Fibroblast of upper back skin (primary cell): ENCODE measurements around the gene NR2E1.
A peak's percentile ranks its signal among the peaks of the same experiment; 100 is the strongest.

ENCODE experiments used
- DNase-seq: peaks from one replicate; pipeline ENCODE4 v3.0.0-alpha.2; 2013

NR2E1 gene

GRCh38 chr6:108165714-108166663 is at the start of gene NR2E1:
NR2E1 (plus strand) TSS chr6:108166022; CDS start chr6:108166766, 744 bp downstream.
- no peak for DNase-seq

GRCh38 chr6:108116546-108117426 is 49.0 kb upstream of the NR2E1 start:
- DNase-seq: no peak

GRCh38 chr6:108117427-108118358 is 48.1 kb upstream of the NR2E1 start:
- no peak for DNase-seq

GRCh38 chr6:108118359-108118724 is 47.5 kb upstream of the NR2E1 start:
- DNase-seq: no peak

GRCh38 chr6:108118810-108119768 is 46.7 kb upstream of the NR2E1 start:
- no peak for DNase-seq

- no peak for DNase-seq
Observed at GRCh38 chr6:108119769-108120141, 46.1 kb upstream of the NR2E1 start.

- no peak for DNase-seq
Observed at GRCh38 chr6:108120311-108120710, 45.5 kb upstream of the NR2E1 start.

- DNase-seq: no peak
Observed at GRCh38 chr6:108121612-108122011, 44.2 kb upstream of the NR2E1 start.

GRCh38 chr6:108123481-108123929 is 42.3 kb upstream of the NR2E1 start:
- DNase-seq: no peak

GRCh38 chr6:108123946-108124345 is 41.9 kb upstream of the NR2E1 start:
- no peak for DNase-seq

- no peak for DNase-seq
Observed at GRCh38 chr6:108127056-108127455, 38.8 kb upstream of the NR2E1 start.

- no peak for DNase-seq
Observed at GRCh38 chr6:108127826-108128225, 38.0 kb upstream of the NR2E1 start.

GRCh38 chr6:108130262-108130661 is 35.6 kb upstream of the NR2E1 start:
- DNase-seq: no peak

- no peak for DNase-seq
Observed at GRCh38 chr6:108132863-108133262, 33.0 kb upstream of the NR2E1 start.

GRCh38 chr6:108133594-108134179 is 32.1 kb upstream of the NR2E1 start:
- peak; percentile 81 for DNase-seq

GRCh38 chr6:108134213-108134970 is 31.4 kb upstream of the NR2E1 start:
- DNase-seq: no peak

- DNase-seq: no peak
Observed at GRCh38 chr6:108142240-108142639, 23.6 kb upstream of the NR2E1 start.

- no peak for DNase-seq
Observed at GRCh38 chr6:108145639-108146038, 20.2 kb upstream of the NR2E1 start.

GRCh38 chr6:108152446-108152845 is 13.4 kb upstream of the NR2E1 start:
- DNase-seq: no peak
